ENCODE data around the gene CALD1.

CALD1 gene

DNA sequence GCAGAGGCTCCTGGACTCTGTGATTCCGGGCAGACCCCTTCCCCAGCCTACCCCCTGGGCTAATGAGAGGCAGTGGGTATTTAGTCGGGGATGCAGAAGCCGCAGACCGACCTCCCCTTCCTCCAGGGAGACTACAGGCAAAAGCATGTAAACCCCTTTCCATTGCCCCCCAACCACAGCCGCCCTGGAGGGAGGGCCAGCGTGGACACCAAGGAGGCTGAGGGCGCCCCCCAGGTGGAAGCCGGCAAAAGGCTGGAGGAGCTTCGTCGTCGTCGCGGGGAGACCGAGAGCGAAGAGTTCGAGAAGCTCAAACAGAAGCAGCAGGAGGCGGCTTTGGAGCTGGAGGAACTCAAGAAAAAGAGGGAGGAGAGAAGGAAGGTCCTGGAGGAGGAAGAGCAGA is 167.9 kb downstream of the CALD1 start:
- Histone ChIP-seq H2BK5ac (ENCODE audit: low read length) (no peak overlapping the region), H3K4ac (ENCODE audit: low read length) (no peak overlapping the region), H3K27me3 (ENCODE audit: control insufficient read depth in 3 of 3, insufficient read depth in 3 of 3, low read depth in 1 of 3, low read length in 3 of 3) (no peaks in the 10 kb centered on the region), H4K91ac (ENCODE audit: low read depth, low read length, poor library complexity) (no peak overlapping the region), H3K4me1 (ENCODE audit: control insufficient read depth in 2 of 2, insufficient read depth in 1 of 2, low read depth in 1 of 2, low read length in 2 of 2) (no peaks in the 10 kb centered on the region), H3K14ac (ENCODE audit: low read length) (peak overlapping the region; percentile 6), H2BK12ac (ENCODE audit: low read length) (no peak overlapping the region), H3K79me1 (ENCODE audit: low read depth, low read length) (no peaks in the 10 kb centered on the region), H3K36me3 (replicated peaks in 1 of 2; ENCODE audit: control insufficient read depth in 2 of 2, insufficient read depth in 2 of 2, low read length in 2 of 2) (peaks cover 20 to 83% of the 10 kb centered on the region in 2 donors), H3K4me3 (ENCODE audit: low read length in 2 of 2) (no peak overlapping the region), H2BK15ac (ENCODE audit: low read length) (no peak overlapping the region), H3K9me3 (replicated peaks in 1 of 2; ENCODE audit: control insufficient read depth in 2 of 2, insufficient read depth in 1 of 2, low read depth in 1 of 2, low read length in 2 of 2) (peaks cover 4 to 6% of the 10 kb centered on the region in 2 donors), H2AK5ac (ENCODE audit: low read depth, low read length) (no peak overlapping the region), H2BK120ac (ENCODE audit: low read depth, low read length) (no peak overlapping the region), H3K23ac (ENCODE audit: low read depth, low read length, poor library complexity) (no peak overlapping the region), H3K4me2 (ENCODE audit: insufficient read depth, low read length, poor library complexity, severe bottlenecking) (no peak overlapping the region), H3K9ac (ENCODE audit: low read depth, low read length, poor library complexity) (no peak overlapping the region), H3K27ac (replicated peaks; ENCODE audit: low read length) (no peak overlapping the region), H4K8ac (ENCODE audit: low read depth, low read length) (no peak overlapping the region), H2AFZ (ENCODE audit: low read length) (no peak overlapping the region), H3K18ac (ENCODE audit: low read length) (no peak overlapping the region)
- DNase-seq (ENCODE audit: low spot score) = no peak
- no CpG with 5 or more reads among the region's 17 CpGs for WGBS, 2 donors (ENCODE audit: extremely low coverage in 2 of 2, insufficient read length in 2 of 2, insufficient replicate concordance in 1 of 2)

GRCh38 chr7:134947831-134948230 is 168.4 kb downstream of the CALD1 start:
- Histone ChIP-seq H2AK5ac (ENCODE audit: low read depth, low read length) (no peak overlapping the region), H3K36me3 (replicated peaks in 1 of 2; ENCODE audit: control insufficient read depth in 2 of 2, insufficient read depth in 2 of 2, low read length in 2 of 2) (peaks cover 20 to 84% of the 10 kb centered on the region in 2 donors), H3K4me1 (ENCODE audit: control insufficient read depth in 2 of 2, insufficient read depth in 1 of 2, low read depth in 1 of 2, low read length in 2 of 2) (no peaks in the 10 kb centered on the region), H3K4ac (ENCODE audit: low read length) (no peak overlapping the region), H2BK12ac (ENCODE audit: low read length) (no peak overlapping the region), H3K4me2 (ENCODE audit: insufficient read depth, low read length, poor library complexity, severe bottlenecking) (no peak overlapping the region), H3K18ac (ENCODE audit: low read length) (no peak overlapping the region), H2BK5ac (ENCODE audit: low read length) (no peak overlapping the region), H2BK120ac (ENCODE audit: low read depth, low read length) (no peak overlapping the region), H2AFZ (ENCODE audit: low read length) (no peak overlapping the region), H3K27ac (replicated peaks; ENCODE audit: low read length) (no peak overlapping the region), H2BK15ac (ENCODE audit: low read length) (no peak overlapping the region), H3K4me3 (ENCODE audit: low read length in 2 of 2) (no peak overlapping the region), H3K27me3 (ENCODE audit: control insufficient read depth in 3 of 3, insufficient read depth in 3 of 3, low read depth in 1 of 3, low read length in 3 of 3) (no peaks in the 10 kb centered on the region), H3K14ac (ENCODE audit: low read length) (no peak overlapping the region), H3K79me1 (ENCODE audit: low read depth, low read length) (no peaks in the 10 kb centered on the region), H4K8ac (ENCODE audit: low read depth, low read length) (no peak overlapping the region), H3K9me3 (replicated peaks in 1 of 2; ENCODE audit: control insufficient read depth in 2 of 2, insufficient read depth in 1 of 2, low read depth in 1 of 2, low read length in 2 of 2) (peaks cover 4 to 6% of the 10 kb centered on the region in 2 donors), H4K91ac (ENCODE audit: low read depth, low read length, poor library complexity) (no peak overlapping the region), H3K9ac (ENCODE audit: low read depth, low read length, poor library complexity) (no peak overlapping the region), H3K23ac (ENCODE audit: low read depth, low read length, poor library complexity) (no peak overlapping the region)
- no CpG with 5 or more reads among the region's 1 CpG for WGBS, 2 donors (ENCODE audit: extremely low coverage in 2 of 2, insufficient read length in 2 of 2, insufficient replicate concordance in 1 of 2)
- DNase-seq (ENCODE audit: low spot score) = no peak

DNA sequence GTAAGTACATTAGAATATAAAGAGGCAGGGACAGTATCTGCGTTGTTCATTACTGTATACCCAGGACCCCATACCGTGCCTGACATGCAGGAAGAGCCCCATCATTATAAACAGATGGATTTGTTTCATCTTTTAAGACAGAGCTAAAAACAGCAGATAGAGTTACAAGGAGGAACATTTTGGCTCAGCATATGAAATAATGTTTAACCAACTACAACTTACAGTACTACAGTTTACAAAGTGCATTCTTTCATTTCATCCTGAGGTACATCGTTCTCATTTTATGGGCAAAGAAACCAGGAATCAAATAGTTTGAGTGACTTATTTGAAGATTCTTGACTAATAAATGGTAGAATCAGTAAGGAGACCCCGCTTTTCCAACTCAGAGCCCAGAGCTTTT is 168.8 kb downstream of the CALD1 start:
- H3K4me1 ChIP-seq (ENCODE audit: control insufficient read depth in 2 of 2, insufficient read depth in 1 of 2, low read depth in 1 of 2, low read length in 2 of 2) = no peaks in the 10 kb centered on the region
- H3K9me3 ChIP-seq (replicated peaks in 1 of 2; ENCODE audit: control insufficient read depth in 2 of 2, insufficient read depth in 1 of 2, low read depth in 1 of 2, low read length in 2 of 2) = peaks cover 4 to 6% of the 10 kb centered on the region in 2 donors
- no peak overlapping the region for H2BK12ac ChIP-seq (ENCODE audit: low read length)
- no peak overlapping the region for H2BK5ac ChIP-seq (ENCODE audit: low read length)
- no peak overlapping the region for H3K4ac ChIP-seq (ENCODE audit: low read length)
- no peak overlapping the region for H4K8ac ChIP-seq (ENCODE audit: low read depth, low read length)
- no peak overlapping the region for H2BK120ac ChIP-seq (ENCODE audit: low read depth, low read length)
- H3K14ac ChIP-seq (ENCODE audit: low read length) = no peak overlapping the region
- no peaks in the 10 kb centered on the region for H3K27me3 ChIP-seq (ENCODE audit: control insufficient read depth in 3 of 3, insufficient read depth in 3 of 3, low read depth in 1 of 3, low read length in 3 of 3)
- no peak overlapping the region for H2AFZ ChIP-seq (ENCODE audit: low read length)
- H2AK5ac ChIP-seq (ENCODE audit: low read depth, low read length) = no peak overlapping the region
- H3K9ac ChIP-seq (ENCODE audit: low read depth, low read length, poor library complexity) = no peak overlapping the region
- no peak overlapping the region for H3K23ac ChIP-seq (ENCODE audit: low read depth, low read length, poor library complexity)
- peaks cover 20 to 85% of the 10 kb centered on the region in 2 donors for H3K36me3 ChIP-seq (replicated peaks in 1 of 2; ENCODE audit: control insufficient read depth in 2 of 2, insufficient read depth in 2 of 2, low read length in 2 of 2)
- no CpG with 5 or more reads among the region's 4 CpGs for WGBS, 2 donors (ENCODE audit: extremely low coverage in 2 of 2, insufficient read length in 2 of 2, insufficient replicate concordance in 1 of 2)
- H2BK15ac ChIP-seq (ENCODE audit: low read length) = no peak overlapping the region
- H3K27ac ChIP-seq (replicated peaks; ENCODE audit: low read length) = no peak overlapping the region
- H3K79me1 ChIP-seq (ENCODE audit: low read depth, low read length) = no peaks in the 10 kb centered on the region
- no peak for DNase-seq (ENCODE audit: low spot score)
- no peak overlapping the region for H3K4me3 ChIP-seq (ENCODE audit: low read length in 2 of 2)
- H4K91ac ChIP-seq (ENCODE audit: low read depth, low read length, poor library complexity) = no peak overlapping the region
- H3K18ac ChIP-seq (ENCODE audit: low read length) = no peak overlapping the region
- H3K4me2 ChIP-seq (ENCODE audit: insufficient read depth, low read length, poor library complexity, severe bottlenecking) = no peak overlapping the region

DNA sequence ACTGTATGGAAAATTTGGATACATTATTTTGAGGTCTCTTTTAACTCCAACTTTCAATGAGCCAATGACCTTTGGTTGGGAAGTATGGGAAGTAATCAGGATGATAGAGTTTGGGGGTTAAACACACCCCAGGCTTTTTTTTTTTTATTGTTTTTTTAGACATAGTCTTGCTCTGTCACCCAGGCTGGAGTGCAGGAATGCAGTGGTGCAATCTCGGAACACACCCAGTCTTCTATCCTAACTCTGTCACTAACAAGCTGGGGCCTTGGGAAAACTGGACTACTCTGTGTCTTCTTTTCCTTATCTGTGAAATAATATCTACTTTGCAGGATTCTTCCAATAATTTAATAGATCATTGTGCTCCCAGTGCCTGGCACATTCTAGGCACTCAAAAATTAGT is 169.3 kb downstream of the CALD1 start:
- no peak for DNase-seq (ENCODE audit: low spot score)
- no peak overlapping the region for H3K23ac ChIP-seq (ENCODE audit: low read depth, low read length, poor library complexity)
- no CpG with 5 or more reads among the region's 1 CpG for WGBS, 2 donors (ENCODE audit: extremely low coverage in 2 of 2, insufficient read length in 2 of 2, insufficient replicate concordance in 1 of 2)
- peaks cover 20 to 85% of the 10 kb centered on the region in 2 donors for H3K36me3 ChIP-seq (replicated peaks in 1 of 2; ENCODE audit: control insufficient read depth in 2 of 2, insufficient read depth in 2 of 2, low read length in 2 of 2)
- no peak overlapping the region for H4K8ac ChIP-seq (ENCODE audit: low read depth, low read length)
- H2BK15ac ChIP-seq (ENCODE audit: low read length) = no peak overlapping the region
- H3K14ac ChIP-seq (ENCODE audit: low read length) = no peak overlapping the region
- no peak overlapping the region for H4K91ac ChIP-seq (ENCODE audit: low read depth, low read length, poor library complexity)
- no peak overlapping the region for H3K4me3 ChIP-seq (ENCODE audit: low read length in 2 of 2)
- H3K4me1 ChIP-seq (ENCODE audit: control insufficient read depth in 2 of 2, insufficient read depth in 1 of 2, low read depth in 1 of 2, low read length in 2 of 2) = no peaks in the 10 kb centered on the region
- H3K79me1 ChIP-seq (ENCODE audit: low read depth, low read length) = no peaks in the 10 kb centered on the region
- no peak overlapping the region for H3K4ac ChIP-seq (ENCODE audit: low read length)
- no peak overlapping the region for H2BK5ac ChIP-seq (ENCODE audit: low read length)
- no peak overlapping the region for H3K18ac ChIP-seq (ENCODE audit: low read length)
- H2AFZ ChIP-seq (ENCODE audit: low read length) = no peak overlapping the region
- no peak overlapping the region for H3K27ac ChIP-seq (replicated peaks; ENCODE audit: low read length)
- H2BK120ac ChIP-seq (ENCODE audit: low read depth, low read length) = no peak overlapping the region
- H2AK5ac ChIP-seq (ENCODE audit: low read depth, low read length) = no peak overlapping the region
- no peak overlapping the region for H2BK12ac ChIP-seq (ENCODE audit: low read length)
- no peak overlapping the region for H3K4me2 ChIP-seq (ENCODE audit: insufficient read depth, low read length, poor library complexity, severe bottlenecking)
- no peak overlapping the region for H3K9ac ChIP-seq (ENCODE audit: low read depth, low read length, poor library complexity)
- peaks cover 4 to 6% of the 10 kb centered on the region in 2 donors for H3K9me3 ChIP-seq (replicated peaks in 1 of 2; ENCODE audit: control insufficient read depth in 2 of 2, insufficient read depth in 1 of 2, low read depth in 1 of 2, low read length in 2 of 2)
- no peaks in the 10 kb centered on the region for H3K27me3 ChIP-seq (ENCODE audit: control insufficient read depth in 3 of 3, insufficient read depth in 3 of 3, low read depth in 1 of 3, low read length in 3 of 3)

Measured in neuronal stem cell (in vitro differentiated cells).